Mesothelial cell of epicardium (in vitro differentiated cells): ENCODE results near the gene COL23A1. TPM values are rescaled to one million over a fixed set of nuclear protein-coding genes. Genes with fewer than 3 reads are reported as not detected.

Experiments
- DNase-seq, 2 experiments: peaks; one replicate each; pipeline ENCODE4 v3.0.0; 2021; ENCODE audit warnings: low spot score in 2 of 2; ENCODE audit not compliant: unreplicated experiment in 2 of 2
- H3K27ac Mint-ChIP-seq: 2 replicates; pipeline ENCODE4 v1.8.0; 2021; ENCODE audit warnings: mixed read lengths
- H3K27me3 Mint-ChIP-seq: 2 replicates; pipeline ENCODE4 v1.8.0; 2021; ENCODE audit warnings: low read depth, mixed read lengths
- H3K36me3 Mint-ChIP-seq: 2 replicates; pipeline ENCODE4 v1.8.0; 2021; ENCODE audit warnings: mixed read lengths
- H3K4me1 Mint-ChIP-seq: 2 replicates; pipeline ENCODE4 v1.8.0; 2021; ENCODE audit warnings: mixed read lengths
- H3K4me3 Mint-ChIP-seq: 2 replicates; pipeline ENCODE4 v1.8.0; 2021; ENCODE audit warnings: mild to moderate bottlenecking, moderate library complexity, mixed read lengths
- H3K9me3 Mint-ChIP-seq: 2 replicates; pipeline ENCODE4 v1.8.0; 2021; ENCODE audit warnings: mixed read lengths
- CTCF ChIP-seq: fragments of 200-600 bp; sonication (generic); IDR thresholded peaks from one replicate; pipeline ENCODE4 v1.5.0; 2021; ENCODE audit warnings: antibody characterized with exemption; ENCODE audit not compliant: unreplicated experiment
- total RNA-seq: library from RNA; stranded (reverse); gene quantifications from 3 replicates; pipeline ENCODE4 v1.2.1, GENCODE V29; 2021

Gene COL23A1
- total RNA-seq, 1 donor from 2014 or later = 13.6 TPM

GRCh38 chr5:178560911-178561310 lies 29.3 kb downstream of the COL23A1 start:
- Mint-ChIP-seq H3K4me3 (no peak overlapping the region), H3K4me1 (peaks cover 19% of the 10 kb centered on the region), H3K27me3 (peaks cover 20% of the 10 kb centered on the region), H3K27ac (no peak overlapping the region), H3K9me3 (no peaks in the 10 kb centered on the region), H3K36me3 (no peaks in the 10 kb centered on the region)
- no peak for DNase-seq
- no peak for TF ChIP-seq CTCF

GRCh38 chr5:178557416-178557815 lies 32.8 kb downstream of the COL23A1 start:
- TF ChIP-seq CTCF = no peak
- no peak overlapping the region for H3K4me3 Mint-ChIP-seq
- no peaks in the 10 kb centered on the region for H3K9me3 Mint-ChIP-seq
- H3K36me3 Mint-ChIP-seq = no peaks in the 10 kb centered on the region
- DNase-seq = no peak
- peaks cover 19% of the 10 kb centered on the region for H3K27me3 Mint-ChIP-seq
- H3K4me1 Mint-ChIP-seq = no peaks in the 10 kb centered on the region
- H3K27ac Mint-ChIP-seq = no peak overlapping the region

GRCh38 chr5:178555771-178556211 lies 34.4 kb downstream of the COL23A1 start:
- Mint-ChIP-seq H3K27ac (no peak overlapping the region), H3K4me3 (no peak overlapping the region), H3K36me3 (no peaks in the 10 kb centered on the region), H3K4me1 (peaks cover 8% of the 10 kb centered on the region), H3K9me3 (no peaks in the 10 kb centered on the region), H3K27me3 (peaks cover 19% of the 10 kb centered on the region)
- TF ChIP-seq CTCF = no peak
- DNase-seq = no peak

- Mint-ChIP-seq H3K4me3 (no peak overlapping the region), H3K4me1 (peaks cover 16% of the 10 kb centered on the region), H3K36me3 (no peaks in the 10 kb centered on the region), H3K27ac (no peak overlapping the region), H3K27me3 (peaks cover 13% of the 10 kb centered on the region), H3K9me3 (no peaks in the 10 kb centered on the region)
- DNase-seq = no peak
- TF ChIP-seq CTCF = no peak
Measured at GRCh38 chr5:178555005-178555404, 35.2 kb downstream of the COL23A1 start.

- Mint-ChIP-seq H3K36me3 (no peaks in the 10 kb centered on the region), H3K27me3 (peaks cover 7% of the 10 kb centered on the region), H3K4me1 (peaks cover 18% of the 10 kb centered on the region), H3K27ac (no peak overlapping the region), H3K4me3 (no peak overlapping the region), H3K9me3 (no peaks in the 10 kb centered on the region)
- DNase-seq = no peak
- TF ChIP-seq CTCF = no peak
Measured at GRCh38 chr5:178554311-178554710, 35.9 kb downstream of the COL23A1 start.

GRCh38 chr5:178553517-178553916 lies 36.7 kb downstream of the COL23A1 start:
- no peak overlapping the region for H3K27ac Mint-ChIP-seq
- no peaks in the 10 kb centered on the region for H3K36me3 Mint-ChIP-seq
- H3K9me3 Mint-ChIP-seq = no peaks in the 10 kb centered on the region
- no peak for DNase-seq
- no peak overlapping the region for H3K4me3 Mint-ChIP-seq
- H3K27me3 Mint-ChIP-seq = peaks cover 3% of the 10 kb centered on the region
- no peak for TF ChIP-seq CTCF
- H3K4me1 Mint-ChIP-seq = peaks cover 19% of the 10 kb centered on the region
